ENCODE results near the gene UCK1. TPM values are rescaled to one million over a fixed set of nuclear protein-coding genes. Genes with fewer than 3 reads are reported as not detected.
"Not testable (repeated sequence)": the region's sequence is repeated elsewhere in the genome, so short reads cannot be mapped to it uniquely, and the experiment has no call there.

Gene UCK1
- total RNA-seq, 3 donors from 2014 or later (not counting 1 experiment from before 2014, with no cell fraction given), result 29.9 to 35.2 (median 30.2) TPM

- H3K36me3 Mint-ChIP-seq, result no peaks in the 10 kb centered on the region
- H3K9me3 ChIP-seq (ENCODE audit: control insufficient read depth, insufficient read depth, low read length), result no peaks in the 10 kb centered on the region
- peaks cover 4% of the 10 kb centered on the region for H3K4me1 ChIP-seq (ENCODE audit: control insufficient read depth, insufficient read depth, low read length)
- no peak overlapping the region for H3K4me3 Mint-ChIP-seq
- no peaks in the 10 kb centered on the region for H3K4me1 Mint-ChIP-seq
- ATAC-seq, result peak in 1 of 3 donors; percentile 49
- no peaks in the 10 kb centered on the region for H3K9me3 Mint-ChIP-seq
- intact Hi-C loops (cut with micrococcal nuclease), result no loop called here
- H3K4me3 ChIP-seq (ENCODE audit: low read length), result no peak overlapping the region
- H3K27me3 Mint-ChIP-seq (ENCODE audit: low read depth in 2 of 2), result peaks cover 14 to 37% of the 10 kb centered on the region in 2 donors
- H3K27ac ChIP-seq (ENCODE audit: low read length), result no peak overlapping the region
- TF ChIP-seq CTCF (IDR thresholded peaks at IDR 0.05), result no peak
- no peaks in the 10 kb centered on the region for H3K36me3 ChIP-seq (ENCODE audit: control insufficient read depth, insufficient read depth, low read length)
- peaks cover 21% of the 10 kb centered on the region for H3K27me3 ChIP-seq (ENCODE audit: control insufficient read depth, insufficient read depth, low read length)
- no peak overlapping the region for H3K27ac Mint-ChIP-seq
- 24% methylated on average over 54 of the region's 54 CpGs for WGBS (ENCODE audit: insufficient coverage)
- no peak for DNase-seq
These were observed 23.8 kb upstream of the UCK1 start for GRCh38 chr9:131554843-131555351.

- H3K4me3 Mint-ChIP-seq, result no peak overlapping the region
- Histone ChIP-seq H3K4me3 (ENCODE audit: low read length) (no peak overlapping the region), H3K4me1 (ENCODE audit: control insufficient read depth, insufficient read depth, low read length) (peaks cover 4% of the 10 kb centered on the region), H3K27ac (ENCODE audit: low read length) (no peak overlapping the region), H3K9me3 (ENCODE audit: control insufficient read depth, insufficient read depth, low read length) (no peaks in the 10 kb centered on the region), H3K27me3 (ENCODE audit: control insufficient read depth, insufficient read depth, low read length) (peaks cover 21% of the 10 kb centered on the region), H3K36me3 (ENCODE audit: control insufficient read depth, insufficient read depth, low read length) (no peaks in the 10 kb centered on the region)
- H3K36me3 Mint-ChIP-seq, result no peaks in the 10 kb centered on the region
- DNase-seq (no peak), ATAC-seq (peak in 1 of 3 donors; percentile 10)
- TF ChIP-seq CTCF (IDR thresholded peaks at IDR 0.05), result no peak
- no peaks in the 10 kb centered on the region for H3K9me3 Mint-ChIP-seq
- no peaks in the 10 kb centered on the region for H3K4me1 Mint-ChIP-seq
- 35% methylated on average over 60 of the region's 60 CpGs for WGBS (ENCODE audit: insufficient coverage)
- no peak overlapping the region for H3K27ac Mint-ChIP-seq
- peaks cover 20 to 44% of the 10 kb centered on the region in 2 donors for H3K27me3 Mint-ChIP-seq (ENCODE audit: low read depth in 2 of 2)
- intact Hi-C loops (cut with micrococcal nuclease), result no loop called here
These were observed 23.2 kb upstream of the UCK1 start for GRCh38 chr9:131554087-131554842.

GRCh38 chr9:131552030-131552429 is 21.0 kb upstream of the UCK1 start:
- Histone ChIP-seq H3K27me3 (ENCODE audit: control insufficient read depth, insufficient read depth, low read length) (peaks cover 22% of the 10 kb centered on the region), H3K36me3 (ENCODE audit: control insufficient read depth, insufficient read depth, low read length) (no peaks in the 10 kb centered on the region), H3K4me3 (ENCODE audit: low read length) (no peak overlapping the region), H3K9me3 (ENCODE audit: control insufficient read depth, insufficient read depth, low read length) (no peaks in the 10 kb centered on the region), H3K27ac (ENCODE audit: low read length) (no peak overlapping the region), H3K4me1 (ENCODE audit: control insufficient read depth, insufficient read depth, low read length) (peaks cover 4% of the 10 kb centered on the region)
- TF ChIP-seq CTCF (IDR thresholded peaks at IDR 0.05), result no peak
- Mint-ChIP-seq H3K4me3 (no peak overlapping the region), H3K36me3 (no peaks in the 10 kb centered on the region), H3K27ac (no peak overlapping the region), H3K27me3 (ENCODE audit: low read depth in 2 of 2) (peaks cover 43 to 65% of the 10 kb centered on the region in 2 donors), H3K9me3 (no peaks in the 10 kb centered on the region), H3K4me1 (peaks cover 0 to 8% of the 10 kb centered on the region in 2 donors)
- 77% methylated on average over 6 of the region's 6 CpGs for WGBS (ENCODE audit: insufficient coverage)
- no peak for DNase-seq
- no peak for ATAC-seq
- intact Hi-C loops (cut with micrococcal nuclease), result no loop called here

GRCh38 chr9:131550465-131550864 is 19.4 kb upstream of the UCK1 start:
- 88% methylated on average over 8 of the region's 8 CpGs for WGBS (ENCODE audit: insufficient coverage)
- H3K9me3 Mint-ChIP-seq; DNase-seq; H3K27ac ChIP-seq (ENCODE audit: low read length); intact Hi-C loops (cut with micrococcal nuclease); ATAC-seq; H3K36me3 Mint-ChIP-seq; H3K27ac Mint-ChIP-seq; H3K9me3 ChIP-seq (ENCODE audit: control insufficient read depth, insufficient read depth, low read length); H3K36me3 ChIP-seq (ENCODE audit: control insufficient read depth, insufficient read depth, low read length); H3K4me3 ChIP-seq (ENCODE audit: low read length); H3K4me3 Mint-ChIP-seq: not testable (repeated sequence)
- Mint-ChIP-seq H3K27me3 (ENCODE audit: low read depth in 2 of 2) (peaks cover 44 to 59% of the 10 kb centered on the region in 2 donors), H3K4me1 (peaks cover 0 to 13% of the 10 kb centered on the region in 2 donors)
- Histone ChIP-seq H3K4me1 (ENCODE audit: control insufficient read depth, insufficient read depth, low read length) (peaks cover 20% of the 10 kb centered on the region), H3K27me3 (ENCODE audit: control insufficient read depth, insufficient read depth, low read length) (peaks cover 32% of the 10 kb centered on the region)

GRCh38 chr9:131549186-131549585 is 18.1 kb upstream of the UCK1 start:
- Histone ChIP-seq H3K27me3 (ENCODE audit: control insufficient read depth, insufficient read depth, low read length) (peaks cover 29% of the 10 kb centered on the region), H3K4me1 (ENCODE audit: control insufficient read depth, insufficient read depth, low read length) (peaks cover 17% of the 10 kb centered on the region)
- Mint-ChIP-seq H3K27me3 (ENCODE audit: low read depth in 2 of 2) (peaks cover 44 to 63% of the 10 kb centered on the region in 2 donors), H3K4me1 (peaks cover 0 to 13% of the 10 kb centered on the region in 2 donors)
- H3K4me3 Mint-ChIP-seq; intact Hi-C loops (cut with micrococcal nuclease); ATAC-seq; H3K36me3 ChIP-seq (ENCODE audit: control insufficient read depth, insufficient read depth, low read length); H3K9me3 ChIP-seq (ENCODE audit: control insufficient read depth, insufficient read depth, low read length); H3K9me3 Mint-ChIP-seq; H3K36me3 Mint-ChIP-seq; DNase-seq; H3K4me3 ChIP-seq (ENCODE audit: low read length); H3K27ac ChIP-seq (ENCODE audit: low read length); H3K27ac Mint-ChIP-seq: not testable (repeated sequence)
- WGBS (ENCODE audit: insufficient coverage), result 87% methylated on average over 10 of the region's 10 CpGs

All from natural killer cell (primary cell).